SK-N-MC (cell line): Measurements from ENCODE around the gene SLC9A3.

Source experiments
- EZH2 ChIP-seq: fragments of 200-600 bp; sonication (generic); IDR thresholded peaks from one replicate; pipeline ENCODE4 v1.6.1; 2017; ENCODE audit warnings: antibody characterized with exemption
- FOXP2 ChIP-seq: optimal IDR thresholded peaks from 2 replicates; pipeline ENCODE3; 2011; ENCODE audit warnings: mild to moderate bottlenecking, moderate library complexity; ENCODE audit not compliant: insufficient read depth; ENCODE audit errors: extremely low read length, control extremely low read depth
- POLR2AphosphoS5 ChIP-seq: IDR thresholded peaks from 2 replicates; pipeline ENCODE4 v1.6.1; 2012; ENCODE audit warnings: mild to moderate bottlenecking, low read depth, low read length, borderline replicate concordance

DNA sequence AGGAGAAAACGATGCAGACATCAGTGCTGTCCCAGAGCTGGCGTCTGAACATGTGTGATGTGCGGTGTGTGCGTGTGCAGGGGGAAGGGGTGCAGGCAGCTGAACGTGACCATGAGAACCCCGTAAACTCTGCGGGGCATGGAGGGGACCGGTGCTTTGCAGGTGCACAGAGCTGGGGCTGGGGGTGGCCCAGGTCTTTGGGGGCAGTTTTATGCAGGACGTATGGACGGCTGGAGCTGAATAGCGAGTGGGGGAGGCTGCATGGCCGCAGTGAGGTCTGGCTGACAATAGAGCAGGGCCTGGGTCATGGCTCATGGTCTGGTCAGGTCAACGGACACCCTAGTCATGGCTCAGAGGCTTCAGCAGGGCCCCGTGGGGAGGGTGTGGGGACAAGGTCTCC lies 84.6 kb downstream of the SLC9A3 start:
- TF ChIP-seq POLR2AphosphoS5: peak; percentile 17; the same call in 1 of the 2 replicates
- no peak for TF ChIP-seq EZH2
- TF ChIP-seq FOXP2: no peak
